ENCODE results near the gene ATRNL1.

The ATRNL1 gene

DNA sequence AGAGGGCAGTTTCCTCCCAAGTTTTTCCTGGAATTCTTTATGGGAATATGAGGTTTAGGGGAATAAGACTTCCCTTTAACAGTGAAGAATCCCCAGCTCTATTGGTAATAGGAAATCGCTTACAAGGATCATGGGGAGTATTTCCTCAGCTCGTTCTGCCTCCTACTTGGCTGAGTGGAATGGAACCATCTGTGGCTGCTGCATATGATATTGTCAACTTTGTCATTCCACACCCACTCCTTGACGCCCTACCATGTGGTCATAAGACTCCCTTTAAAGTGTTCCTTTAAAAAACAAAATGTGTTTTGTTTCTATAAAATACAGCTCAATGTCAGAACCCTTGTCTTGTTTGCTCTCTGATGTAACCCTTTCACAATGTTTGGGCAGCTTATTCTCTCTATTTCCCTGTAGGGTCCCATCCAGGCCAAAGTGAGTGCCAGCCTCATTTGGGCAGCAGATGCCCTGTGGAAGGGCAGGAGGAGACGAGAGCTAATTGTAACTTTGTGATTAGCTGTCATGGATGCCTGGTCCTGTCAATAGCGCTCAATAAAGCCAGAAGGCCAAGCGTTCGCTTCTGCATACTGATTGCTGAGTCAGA, 33.8 kb upstream of the ATRNL1 start:
- Histone ChIP-seq H3K9ac (ENCODE audit: low read length) (no peak overlapping the region), H3K36me3 (ENCODE audit: control insufficient read depth, insufficient read depth, low read length) (no peaks in the 10 kb centered on the region), H3K27me3 (ENCODE audit: control insufficient read depth, insufficient read depth, low read length) (no peaks in the 10 kb centered on the region), H3K4me1 (ENCODE audit: control insufficient read depth, insufficient read depth, low read length) (no peaks in the 10 kb centered on the region), H3K4me3 (ENCODE audit: low read length) (no peak overlapping the region), H3K27ac (ENCODE audit: low read depth, low read length) (no peak overlapping the region)

DNA sequence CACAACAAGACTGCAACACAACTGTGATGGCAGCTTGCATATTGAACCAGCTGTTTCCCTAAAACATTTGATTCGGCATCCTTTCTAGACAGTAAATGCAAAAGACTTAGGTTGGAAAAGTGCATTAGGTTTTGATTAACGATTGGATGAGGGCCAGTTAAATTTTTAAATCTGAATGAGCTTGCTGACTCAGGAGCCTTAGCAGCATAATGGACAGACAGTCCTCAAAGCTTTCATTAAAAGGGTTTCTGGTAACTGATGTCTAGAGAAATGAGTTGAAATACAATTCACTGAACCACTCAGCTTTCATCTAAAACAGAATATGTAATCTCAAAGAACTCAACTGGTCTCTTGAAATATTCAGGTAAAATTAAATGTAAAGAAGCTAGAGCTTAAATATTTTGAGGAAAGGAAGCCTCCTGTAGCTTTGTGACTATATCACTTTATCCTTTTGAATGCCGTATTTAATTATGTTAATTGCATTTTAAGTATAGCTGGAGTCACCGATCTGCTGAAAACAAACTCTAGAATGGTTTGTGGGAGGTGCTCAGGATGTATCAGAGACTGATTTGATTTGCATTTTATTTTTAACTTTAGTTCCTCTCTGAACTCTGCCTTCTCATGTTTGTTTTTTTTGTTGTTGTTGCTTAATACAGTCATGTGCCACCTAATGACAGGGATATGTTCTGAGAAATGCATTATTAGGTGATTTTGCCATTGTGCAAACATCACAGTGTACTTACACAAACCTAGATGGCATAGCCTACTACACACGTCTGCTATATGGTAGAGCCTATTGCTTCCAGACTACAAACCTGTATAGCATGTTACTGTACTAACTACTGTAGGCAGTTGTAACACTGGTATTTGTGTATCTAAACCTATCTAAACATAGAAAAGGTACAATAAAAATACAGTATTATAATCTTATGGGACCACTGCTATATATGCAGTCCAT, 29.2 kb upstream of the ATRNL1 start:
- Histone ChIP-seq H3K9ac (ENCODE audit: low read length) (no peak overlapping the region), H3K36me3 (ENCODE audit: control insufficient read depth, insufficient read depth, low read length) (no peaks in the 10 kb centered on the region), H3K4me1 (ENCODE audit: control insufficient read depth, insufficient read depth, low read length) (no peaks in the 10 kb centered on the region), H3K4me3 (ENCODE audit: low read length) (no peak overlapping the region), H3K27ac (ENCODE audit: low read depth, low read length) (no peak overlapping the region), H3K27me3 (ENCODE audit: control insufficient read depth, insufficient read depth, low read length) (no peaks in the 10 kb centered on the region)

DNA sequence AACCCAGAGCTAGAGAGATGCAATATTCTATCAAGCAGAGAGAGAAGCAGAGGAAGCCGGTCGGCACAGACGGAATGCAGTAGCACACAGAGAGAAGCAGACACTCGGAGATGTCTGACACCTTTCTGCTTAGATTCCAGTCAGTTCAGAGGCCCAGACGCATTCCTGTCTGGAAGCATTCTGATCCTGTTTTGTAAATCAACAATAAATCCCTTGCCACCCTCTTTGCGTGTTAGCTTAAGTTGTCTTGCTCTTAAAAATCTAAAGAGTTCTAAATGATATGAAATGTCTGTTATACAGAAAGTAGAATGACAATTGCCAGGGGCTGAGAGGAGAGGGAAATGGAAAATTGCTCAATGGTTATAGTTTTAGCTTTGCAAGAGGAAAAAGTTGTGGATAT, 27.4 kb upstream of the ATRNL1 start:
- H3K4me1 ChIP-seq (ENCODE audit: control insufficient read depth, insufficient read depth, low read length) = no peaks in the 10 kb centered on the region
- H3K27me3 ChIP-seq (ENCODE audit: control insufficient read depth, insufficient read depth, low read length) = no peaks in the 10 kb centered on the region
- H3K4me3 ChIP-seq (ENCODE audit: low read length) = no peak overlapping the region
- no peak overlapping the region for H3K9ac ChIP-seq (ENCODE audit: low read length)
- H3K27ac ChIP-seq (ENCODE audit: low read depth, low read length) = no peak overlapping the region
- H3K36me3 ChIP-seq (ENCODE audit: control insufficient read depth, insufficient read depth, low read length) = no peaks in the 10 kb centered on the region

DNA sequence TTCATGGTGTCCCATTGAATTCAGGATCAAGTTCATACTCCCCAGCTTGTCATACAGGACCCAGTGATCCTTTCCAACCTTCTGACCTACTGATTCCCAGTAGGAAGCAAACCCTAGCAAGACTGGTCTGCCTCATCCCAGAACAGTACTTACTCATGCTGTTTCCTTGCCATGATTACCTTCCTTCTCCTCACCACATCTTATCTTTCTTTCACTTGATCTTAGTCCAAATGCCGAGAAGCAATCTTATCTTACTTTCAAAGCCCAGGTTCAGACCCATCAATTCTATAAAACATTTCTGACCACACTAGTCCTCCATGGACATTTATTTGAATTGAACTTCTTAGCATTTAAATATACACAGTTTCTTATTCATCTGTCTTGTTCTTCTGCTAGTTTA, 26.6 kb upstream of the ATRNL1 start:
- H3K9ac ChIP-seq (ENCODE audit: low read length) = no peak overlapping the region
- H3K27me3 ChIP-seq (ENCODE audit: control insufficient read depth, insufficient read depth, low read length) = no peaks in the 10 kb centered on the region
- H3K36me3 ChIP-seq (ENCODE audit: control insufficient read depth, insufficient read depth, low read length) = no peaks in the 10 kb centered on the region
- H3K4me3 ChIP-seq (ENCODE audit: low read length) = no peak overlapping the region
- no peaks in the 10 kb centered on the region for H3K4me1 ChIP-seq (ENCODE audit: control insufficient read depth, insufficient read depth, low read length)
- no peak overlapping the region for H3K27ac ChIP-seq (ENCODE audit: low read depth, low read length)

DNA sequence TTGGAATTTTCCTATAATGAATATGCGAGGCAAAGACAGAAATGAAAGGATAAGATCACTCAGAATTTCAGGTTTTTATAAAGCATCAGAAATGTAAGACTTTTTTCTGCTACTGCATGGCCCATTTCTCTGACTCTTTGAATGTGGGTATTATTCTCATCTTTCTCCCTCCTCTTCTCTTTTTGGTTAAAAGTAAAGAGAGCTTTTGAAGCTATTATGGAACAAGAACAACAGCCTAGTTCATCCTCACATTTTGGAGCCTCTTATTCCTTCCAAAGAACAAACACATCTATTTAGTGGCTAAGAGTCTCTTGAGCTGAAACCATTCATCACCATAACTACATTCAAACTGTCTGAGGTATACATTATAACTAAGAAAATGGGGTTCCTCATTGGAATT, 19.4 kb upstream of the ATRNL1 start:
- Histone ChIP-seq H3K4me3 (ENCODE audit: low read length) (no peak overlapping the region), H3K27ac (ENCODE audit: low read depth, low read length) (no peak overlapping the region), H3K36me3 (ENCODE audit: control insufficient read depth, insufficient read depth, low read length) (no peaks in the 10 kb centered on the region), H3K27me3 (ENCODE audit: control insufficient read depth, insufficient read depth, low read length) (no peaks in the 10 kb centered on the region), H3K4me1 (ENCODE audit: control insufficient read depth, insufficient read depth, low read length) (no peaks in the 10 kb centered on the region), H3K9ac (ENCODE audit: low read length) (no peak overlapping the region)

DNA sequence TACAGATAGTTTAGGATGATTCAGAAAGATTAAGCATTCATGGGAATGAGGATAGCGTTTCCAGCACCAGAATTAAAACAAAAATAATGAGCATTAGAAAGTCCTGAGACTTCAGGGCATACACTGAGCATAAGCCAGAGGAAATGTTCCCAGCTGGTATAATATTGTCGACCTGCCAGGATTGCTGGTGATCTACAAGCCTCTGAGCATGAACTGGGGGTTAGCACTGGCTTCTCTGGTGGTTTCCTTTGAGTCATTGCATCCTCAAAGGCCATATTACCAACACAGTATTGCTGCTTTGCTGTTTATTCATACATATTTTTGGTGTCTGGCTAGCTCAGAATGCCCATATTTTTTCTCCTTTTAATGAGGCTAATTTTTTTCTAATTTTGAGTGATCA, 10.7 kb upstream of the ATRNL1 start:
- H3K9ac ChIP-seq (ENCODE audit: low read length) = no peak overlapping the region
- H3K27me3 ChIP-seq (ENCODE audit: control insufficient read depth, insufficient read depth, low read length) = no peaks in the 10 kb centered on the region
- no peaks in the 10 kb centered on the region for H3K36me3 ChIP-seq (ENCODE audit: control insufficient read depth, insufficient read depth, low read length)
- H3K4me1 ChIP-seq (ENCODE audit: control insufficient read depth, insufficient read depth, low read length) = no peaks in the 10 kb centered on the region
- no peak overlapping the region for H3K4me3 ChIP-seq (ENCODE audit: low read length)
- H3K27ac ChIP-seq (ENCODE audit: low read depth, low read length) = no peak overlapping the region

DNA sequence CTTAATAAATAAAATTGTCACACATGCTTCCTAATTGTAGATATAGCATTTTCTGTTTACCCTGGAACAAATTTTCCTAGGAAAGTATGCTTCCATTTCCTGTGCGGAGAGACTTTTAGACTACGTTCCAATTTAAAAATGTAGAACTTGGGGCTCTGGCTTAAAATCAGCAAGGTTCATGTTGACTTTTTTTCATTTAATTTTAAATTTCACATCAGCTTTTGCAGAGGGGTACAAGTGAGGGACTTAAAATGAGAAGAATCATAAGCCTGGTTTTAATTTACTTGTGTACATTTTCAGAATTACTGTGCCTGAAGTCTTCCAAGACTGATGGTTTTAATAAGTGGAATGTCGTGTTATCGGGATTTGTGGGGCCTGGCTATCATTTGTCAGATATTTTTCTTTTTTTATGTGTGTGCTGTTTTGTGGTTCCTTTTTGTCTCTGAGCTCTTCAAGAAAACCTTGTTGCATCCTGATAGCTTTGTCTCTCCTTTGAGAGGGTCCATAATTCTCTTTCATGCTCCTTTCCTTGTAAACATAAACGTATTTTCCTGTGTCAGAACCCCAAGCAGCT, 8.8 kb upstream of the ATRNL1 start:
- Histone ChIP-seq H3K36me3 (ENCODE audit: control insufficient read depth, insufficient read depth, low read length) (no peaks in the 10 kb centered on the region), H3K4me1 (ENCODE audit: control insufficient read depth, insufficient read depth, low read length) (no peaks in the 10 kb centered on the region), H3K27ac (ENCODE audit: low read depth, low read length) (no peak overlapping the region), H3K27me3 (ENCODE audit: control insufficient read depth, insufficient read depth, low read length) (no peaks in the 10 kb centered on the region), H3K9ac (ENCODE audit: low read length) (no peak overlapping the region), H3K4me3 (ENCODE audit: low read length) (no peak overlapping the region)

DNA sequence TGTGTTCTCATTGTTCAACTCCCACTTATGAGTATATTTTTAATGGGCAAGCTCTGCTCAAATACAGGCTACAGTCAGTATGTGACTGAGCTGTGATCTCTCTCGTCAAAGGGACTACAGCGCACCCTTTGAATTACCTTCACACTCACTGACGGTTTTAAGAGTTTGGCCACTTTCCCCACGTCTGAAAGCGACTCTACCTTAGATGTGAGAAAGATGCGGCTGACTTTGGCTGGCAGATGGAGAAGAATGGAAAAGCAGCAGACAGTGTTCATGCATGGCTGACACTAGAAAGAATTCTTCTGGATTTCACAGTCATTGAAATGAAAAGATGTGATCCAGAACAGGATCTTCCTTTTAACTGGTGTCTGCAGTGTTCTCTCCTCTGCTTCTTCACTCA, 2.0 kb upstream of the ATRNL1 start:
- H3K4me3 ChIP-seq (ENCODE audit: low read length) = no peak overlapping the region
- H3K9ac ChIP-seq (ENCODE audit: low read length) = no peak overlapping the region
- peaks cover 2% of the 10 kb centered on the region for H3K27me3 ChIP-seq (ENCODE audit: control insufficient read depth, insufficient read depth, low read length)
- no peaks in the 10 kb centered on the region for H3K36me3 ChIP-seq (ENCODE audit: control insufficient read depth, insufficient read depth, low read length)
- no peak overlapping the region for H3K27ac ChIP-seq (ENCODE audit: low read depth, low read length)
- peaks cover 3% of the 10 kb centered on the region for H3K4me1 ChIP-seq (ENCODE audit: control insufficient read depth, insufficient read depth, low read length)

DNA sequence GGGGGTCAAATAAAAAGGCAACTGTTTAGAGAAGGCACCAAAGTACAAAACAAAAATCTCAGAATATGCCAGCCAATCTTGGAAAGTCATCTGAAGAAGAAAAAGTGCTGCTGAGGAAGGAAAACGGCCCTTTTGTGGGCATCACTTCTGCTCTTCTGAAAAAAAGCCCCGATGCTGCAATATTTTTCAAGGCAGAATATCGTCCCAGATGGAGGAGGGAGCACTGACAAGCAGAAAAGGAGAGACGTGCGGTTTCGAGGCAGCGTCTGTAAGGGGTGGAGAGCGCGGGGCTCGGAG, 959 bp upstream of the ATRNL1 start:
- peak overlapping the region; percentile 74 for H3K4me3 ChIP-seq (ENCODE audit: low read length)
- peak overlapping the region; percentile 79 for H3K27ac ChIP-seq (ENCODE audit: low read depth, low read length)
- peaks cover 3% of the 10 kb centered on the region for H3K4me1 ChIP-seq (ENCODE audit: control insufficient read depth, insufficient read depth, low read length)
- H3K36me3 ChIP-seq (ENCODE audit: control insufficient read depth, insufficient read depth, low read length) = no peaks in the 10 kb centered on the region
- H3K27me3 ChIP-seq (ENCODE audit: control insufficient read depth, insufficient read depth, low read length) = peaks cover 2% of the 10 kb centered on the region
- H3K9ac ChIP-seq (ENCODE audit: low read length) = no peak overlapping the region

DNA sequence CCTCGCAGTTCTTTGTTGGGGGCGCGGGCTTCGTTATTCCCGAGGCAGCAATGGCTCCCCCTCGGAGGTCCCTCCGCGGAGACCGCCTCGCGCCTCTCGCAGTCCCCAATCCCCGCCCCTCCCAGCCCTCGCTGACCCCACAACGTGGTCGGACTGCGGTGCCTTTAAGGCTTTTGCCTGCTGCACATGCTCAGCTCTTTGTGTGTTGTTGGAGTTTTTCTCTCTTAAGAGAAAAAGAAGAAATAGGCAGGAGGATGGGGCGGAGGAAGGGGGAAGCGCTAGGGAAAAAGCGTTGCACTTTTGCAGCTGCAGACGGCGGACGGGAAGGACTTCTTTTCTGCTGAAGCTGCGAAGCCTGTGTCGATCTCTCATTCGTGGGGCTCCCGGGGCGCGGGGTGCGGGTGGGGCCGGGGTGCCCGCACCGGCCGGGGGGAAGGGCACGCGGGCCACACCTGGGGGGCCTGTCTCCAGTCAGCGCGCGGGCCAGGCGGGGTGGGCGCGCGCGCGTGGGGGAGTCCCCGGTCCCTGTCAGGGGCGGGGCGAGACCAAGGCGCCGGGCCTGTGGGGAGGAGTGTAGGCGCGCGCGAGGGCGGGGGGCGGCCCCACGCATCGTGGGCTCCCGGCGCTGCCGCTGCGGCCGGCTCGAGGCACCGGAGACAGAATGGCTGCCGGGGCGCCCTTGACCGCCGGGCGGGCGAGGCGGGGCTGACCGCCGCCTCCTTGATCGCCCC, 445 bp upstream of the ATRNL1 start:
- Histone ChIP-seq H3K4me3 (ENCODE audit: low read length) (peak overlapping the region; percentile 74), H3K27ac (ENCODE audit: low read depth, low read length) (peak overlapping the region; percentile 79), H3K27me3 (ENCODE audit: control insufficient read depth, insufficient read depth, low read length) (peaks cover 2% of the 10 kb centered on the region), H3K9ac (ENCODE audit: low read length) (no peak overlapping the region), H3K36me3 (ENCODE audit: control insufficient read depth, insufficient read depth, low read length) (no peaks in the 10 kb centered on the region), H3K4me1 (ENCODE audit: control insufficient read depth, insufficient read depth, low read length) (peaks cover 3% of the 10 kb centered on the region)

DNA sequence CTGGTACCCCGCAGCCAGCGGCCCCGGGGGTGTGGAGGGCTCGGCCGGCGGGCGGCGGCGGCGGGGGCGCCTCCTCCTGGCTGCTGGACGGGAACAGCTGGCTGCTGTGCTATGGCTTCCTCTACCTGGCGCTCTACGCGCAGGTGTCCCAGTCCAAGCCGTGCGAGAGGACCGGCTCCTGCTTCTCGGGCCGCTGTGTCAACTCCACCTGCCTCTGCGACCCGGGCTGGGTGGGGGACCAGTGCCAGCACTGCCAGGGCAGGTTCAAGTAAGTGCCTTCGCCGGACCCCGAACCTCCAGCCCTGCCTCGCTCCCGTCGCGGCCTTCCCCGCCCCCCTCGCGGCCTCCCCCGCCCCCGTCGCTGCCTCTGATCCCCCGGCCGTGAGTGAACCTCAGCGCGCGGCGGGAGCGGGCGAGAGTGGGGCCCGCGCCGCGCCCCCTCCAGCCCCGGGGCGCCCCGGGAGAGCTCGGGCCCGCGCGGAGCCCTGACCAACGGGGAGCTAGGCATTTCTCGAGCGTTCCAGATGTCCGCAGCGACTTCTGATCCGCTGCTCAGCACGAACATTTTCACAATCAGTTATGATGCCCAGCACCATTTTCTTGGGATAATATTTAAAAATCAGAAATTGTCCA, 727 bp downstream of the ATRNL1 start:
- peaks cover 3% of the 10 kb centered on the region for H3K4me1 ChIP-seq (ENCODE audit: control insufficient read depth, insufficient read depth, low read length)
- H3K27me3 ChIP-seq (ENCODE audit: control insufficient read depth, insufficient read depth, low read length) = peaks cover 2% of the 10 kb centered on the region
- no peak overlapping the region for H3K9ac ChIP-seq (ENCODE audit: low read length)
- peak overlapping the region; percentile 74 for H3K4me3 ChIP-seq (ENCODE audit: low read length)
- peak overlapping the region; percentile 79 for H3K27ac ChIP-seq (ENCODE audit: low read depth, low read length)
- H3K36me3 ChIP-seq (ENCODE audit: control insufficient read depth, insufficient read depth, low read length) = no peaks in the 10 kb centered on the region
